ENCODE measurements around the gene MLF1.

The MLF1 gene

GRCh38 chr3:158644345-158644908 is 73.4 kb downstream of the MLF1 start, which contains the start of gene GFM1:
Gene GFM1, plus strand, starts transcription at chr3:158644527. Its CDS starts 108 bp downstream, at chr3:158644635.
- Histone ChIP-seq H3K27ac (ENCODE audit: low read length) (peak within 1 kb of the TSS; percentile 88), H3K9me3 (ENCODE audit: control insufficient read depth in 2 of 2, low read length in 2 of 2) (no peaks in the 10 kb centered on the region), H3K9ac (ENCODE audit: low read length in 2 of 2) (peak within 1 kb of the TSS; percentile 90 to 97), H3K27me3 (ENCODE audit: control insufficient read depth in 1 of 2, insufficient read depth in 2 of 2, low read length in 2 of 2) (no peaks in the 10 kb centered on the region), H3K36me3 (ENCODE audit: control insufficient read depth in 2 of 2, insufficient read depth in 2 of 2, low read length in 2 of 2) (no peaks in the 10 kb centered on the region), H3K4me3 (ENCODE audit: low read length in 2 of 2) (peak within 1 kb of the TSS; percentile 92 to 99), H3K4me1 (ENCODE audit: control insufficient read depth, insufficient read depth, low read length) (peaks cover 6% of the 10 kb centered on the region)

- Histone ChIP-seq H3K9me3 (ENCODE audit: control insufficient read depth in 2 of 2, low read length in 2 of 2) (no peaks in the 10 kb centered on the region), H3K4me3 (ENCODE audit: low read length in 2 of 2) (no peak overlapping the region), H3K27me3 (ENCODE audit: control insufficient read depth in 1 of 2, insufficient read depth in 2 of 2, low read length in 2 of 2) (no peaks in the 10 kb centered on the region), H3K27ac (ENCODE audit: low read length) (no peak overlapping the region), H3K4me1 (ENCODE audit: control insufficient read depth, insufficient read depth, low read length) (peaks cover 6% of the 10 kb centered on the region), H3K36me3 (ENCODE audit: control insufficient read depth in 2 of 2, insufficient read depth in 2 of 2, low read length in 2 of 2) (peaks cover 14 to 27% of the 10 kb centered on the region in 2 donors), H3K9ac (ENCODE audit: low read length in 2 of 2) (no peak overlapping the region)
These were observed 78.8 kb downstream of the MLF1 start for GRCh38 chr3:158649791-158650190.

GRCh38 chr3:158651192-158651591 is 80.2 kb downstream of the MLF1 start:
- H3K9me3 ChIP-seq (ENCODE audit: control insufficient read depth in 2 of 2, low read length in 2 of 2) = no peaks in the 10 kb centered on the region

GRCh38 chr3:158652463-158652862 is 81.5 kb downstream of the MLF1 start:
- Histone ChIP-seq H3K9ac (ENCODE audit: low read length in 2 of 2) (no peak overlapping the region), H3K27me3 (ENCODE audit: control insufficient read depth in 1 of 2, insufficient read depth in 2 of 2, low read length in 2 of 2) (no peaks in the 10 kb centered on the region), H3K9me3 (ENCODE audit: control insufficient read depth in 2 of 2, low read length in 2 of 2) (no peaks in the 10 kb centered on the region), H3K4me1 (ENCODE audit: control insufficient read depth, insufficient read depth, low read length) (no peaks in the 10 kb centered on the region), H3K27ac (ENCODE audit: low read length) (no peak overlapping the region), H3K36me3 (ENCODE audit: control insufficient read depth in 2 of 2, insufficient read depth in 2 of 2, low read length in 2 of 2) (peaks cover 20 to 31% of the 10 kb centered on the region in 2 donors), H3K4me3 (ENCODE audit: low read length in 2 of 2) (no peak overlapping the region)

More at GRCh38 chr3:158651192-158651591, 80.2 kb downstream of the MLF1 start:
- no peak overlapping the region for H3K9ac ChIP-seq (ENCODE audit: low read length in 2 of 2)
- no peak overlapping the region for H3K27ac ChIP-seq (ENCODE audit: low read length)
- H3K4me1 ChIP-seq (ENCODE audit: control insufficient read depth, insufficient read depth, low read length) = no peaks in the 10 kb centered on the region
- peaks cover 17 to 29% of the 10 kb centered on the region in 2 donors for H3K36me3 ChIP-seq (ENCODE audit: control insufficient read depth in 2 of 2, insufficient read depth in 2 of 2, low read length in 2 of 2)
- no peaks in the 10 kb centered on the region for H3K27me3 ChIP-seq (ENCODE audit: control insufficient read depth in 1 of 2, insufficient read depth in 2 of 2, low read length in 2 of 2)
- H3K4me3 ChIP-seq (ENCODE audit: low read length in 2 of 2) = no peak overlapping the region
